C4-2B (cell line): ENCODE measurements around the gene ANGPTL3.

Experiments used
- ZFX ChIP-seq: fragments of 450-650 bp; IDR thresholded peaks from 2 replicates; pipeline ENCODE4 v1.6.1; 2017
- TF ChIP-seq, protein P1 (sequence below): fragments of 450-650 bp; conservative IDR thresholded peaks from 2 replicates; pipeline ENCODE4 v1.5.1; 2017; ENCODE audit warnings: mild to moderate bottlenecking

- TF ChIP-seq, protein P1, sequence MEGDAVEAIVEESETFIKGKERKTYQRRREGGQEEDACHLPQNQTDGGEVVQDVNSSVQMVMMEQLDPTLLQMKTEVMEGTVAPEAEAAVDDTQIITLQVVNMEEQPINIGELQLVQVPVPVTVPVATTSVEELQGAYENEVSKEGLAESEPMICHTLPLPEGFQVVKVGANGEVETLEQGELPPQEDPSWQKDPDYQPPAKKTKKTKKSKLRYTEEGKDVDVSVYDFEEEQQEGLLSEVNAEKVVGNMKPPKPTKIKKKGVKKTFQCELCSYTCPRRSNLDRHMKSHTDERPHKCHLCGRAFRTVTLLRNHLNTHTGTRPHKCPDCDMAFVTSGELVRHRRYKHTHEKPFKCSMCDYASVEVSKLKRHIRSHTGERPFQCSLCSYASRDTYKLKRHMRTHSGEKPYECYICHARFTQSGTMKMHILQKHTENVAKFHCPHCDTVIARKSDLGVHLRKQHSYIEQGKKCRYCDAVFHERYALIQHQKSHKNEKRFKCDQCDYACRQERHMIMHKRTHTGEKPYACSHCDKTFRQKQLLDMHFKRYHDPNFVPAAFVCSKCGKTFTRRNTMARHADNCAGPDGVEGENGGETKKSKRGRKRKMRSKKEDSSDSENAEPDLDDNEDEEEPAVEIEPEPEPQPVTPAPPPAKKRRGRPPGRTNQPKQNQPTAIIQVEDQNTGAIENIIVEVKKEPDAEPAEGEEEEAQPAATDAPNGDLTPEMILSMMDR, result no peak
- no peak for TF ChIP-seq ZFX
Observed at GRCh38 chr1:62597281-62597680, at the start of gene ANGPTL3.
